WTC11 (cell line): ENCODE data around the gene COPZ2.

Experiments used
- KAT7 ChIP-seq: sonication (generic); formaldehyde crosslinking; IDR thresholded peaks from 2 replicates; pipeline ENCODE4 v1.8.1; 2023; ENCODE audit warnings: missing genetic modification reagents, mild to moderate bottlenecking, borderline replicate concordance
- NFE2L1 ChIP-seq: sonication (generic); formaldehyde crosslinking; IDR thresholded peaks from 2 replicates; pipeline ENCODE4 v1.8.1; 2023; ENCODE audit warnings: missing genetic modification reagents
- NR2C2 ChIP-seq: sonication (generic); formaldehyde crosslinking; IDR thresholded peaks from 2 replicates; pipeline ENCODE4 v1.8.0; 2022; ENCODE audit warnings: mild to moderate bottlenecking, missing genetic modification reagents
- SMAD3 ChIP-seq: sonication (generic); formaldehyde crosslinking; IDR thresholded peaks from 2 replicates; pipeline ENCODE4 v1.8.0; 2022; ENCODE audit warnings: missing genetic modification reagents, mild to moderate bottlenecking, borderline replicate concordance
- SOX15 ChIP-seq: fragments of 250-450 bp; sonication (Bioruptor Pico); IDR thresholded peaks from 2 replicates; pipeline ENCODE4 v1.9.0; 2021; ENCODE audit warnings: mild to moderate bottlenecking
- TEAD1 ChIP-seq: sonication (generic); formaldehyde crosslinking; IDR thresholded peaks from 2 replicates; pipeline ENCODE4 v1.8.0; 2022; ENCODE audit warnings: mild to moderate bottlenecking, missing genetic modification reagents
- ZBTB21 ChIP-seq: sonication (generic); formaldehyde crosslinking; IDR thresholded peaks from 2 replicates; pipeline ENCODE4 v1.8.1; 2023; ENCODE audit warnings: mild to moderate bottlenecking, missing genetic modification reagents, borderline replicate concordance
- ZNF317 ChIP-seq: sonication (generic); formaldehyde crosslinking; IDR thresholded peaks from 2 replicates; pipeline ENCODE4 v1.8.1; 2023; ENCODE audit warnings: low read depth, mild to moderate bottlenecking, moderate library complexity, missing genetic modification reagents, borderline replicate concordance
- TF ChIP-seq, protein P1 (sequence below): sonication (generic); formaldehyde crosslinking; IDR thresholded peaks from 2 replicates; pipeline ENCODE4 v1.8.0; 2022; ENCODE audit warnings: mild to moderate bottlenecking, missing genetic modification reagents
- TF ChIP-seq, protein P2 (sequence below): fragments of 200-600 bp; IDR thresholded peaks from 2 replicates; pipeline ENCODE4 v1.8.0; 2022; ENCODE audit warnings: antibody characterized with exemption
- TF ChIP-seq, protein P3 (sequence below): sonication (generic); formaldehyde crosslinking; IDR thresholded peaks from 2 replicates; pipeline ENCODE4 v1.8.1; 2023; ENCODE audit warnings: mild to moderate bottlenecking, missing genetic modification reagents, moderate library complexity
- TF ChIP-seq, protein P4 (sequence below): sonication (generic); formaldehyde crosslinking; IDR thresholded peaks from 2 replicates; pipeline ENCODE4 v1.8.1; 2023; ENCODE audit warnings: mild to moderate bottlenecking, moderate library complexity, missing genetic modification reagents
- TF ChIP-seq, protein P5 (sequence below): fragments of 250-450 bp; sonication (Bioruptor Pico); IDR thresholded peaks from 2 replicates; pipeline ENCODE4 v1.9.0; 2021; ENCODE audit warnings: mild to moderate bottlenecking
- TF ChIP-seq, protein P6 (sequence below): sonication (generic); formaldehyde crosslinking; IDR thresholded peaks from 2 replicates; pipeline ENCODE4 v1.8.1; 2023; ENCODE audit warnings: mild to moderate bottlenecking, missing genetic modification reagents

DNA sequence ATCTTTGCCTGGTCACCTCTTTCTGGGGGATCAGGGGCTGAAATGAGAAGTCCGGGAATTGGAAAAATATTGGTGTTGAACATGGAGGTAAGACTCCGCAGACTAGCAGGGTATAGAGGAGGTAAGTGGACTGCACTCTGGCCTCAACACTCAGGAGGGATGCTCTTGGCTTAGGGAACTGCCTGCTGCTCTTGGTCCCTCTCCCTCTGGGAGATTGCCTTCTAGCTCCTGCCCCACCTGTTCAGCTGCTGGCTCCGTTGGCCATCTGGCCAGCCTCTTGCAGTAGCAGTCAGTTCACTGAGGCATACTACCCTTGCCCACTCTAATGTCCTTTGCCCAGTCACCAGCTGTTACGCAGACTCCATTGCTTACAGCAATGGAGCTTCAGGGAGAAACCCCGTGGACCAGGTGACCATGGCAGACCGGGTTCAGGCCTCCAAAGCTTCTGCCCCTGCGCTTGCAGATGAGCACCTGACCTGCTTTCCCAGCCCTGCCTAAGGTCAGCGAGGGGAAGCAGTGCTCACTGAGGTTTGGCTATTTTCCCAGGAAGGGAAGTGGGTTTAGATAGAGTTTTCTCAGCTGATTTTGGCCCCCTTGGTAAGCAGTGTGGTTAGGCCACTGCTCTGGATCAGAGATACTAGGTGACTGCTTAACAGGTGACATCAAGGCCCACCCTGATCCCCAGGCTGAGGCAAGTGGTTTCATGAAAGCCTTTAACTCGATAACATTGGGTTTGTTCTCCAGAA lies 54.8 kb downstream of the COPZ2 start:
- TF ChIP-seq TEAD1 (CRISPR knock-in tag) (no peak), ZNF317 (CRISPR knock-in tag) (no peak), NR2C2 (no peak), ZBTB21 (CRISPR knock-in tag) (no peak), NFE2L1 (no peak), KAT7 (no peak), SMAD3 (CRISPR knock-in tag) (no peak), SOX15 (no peak)
- TF ChIP-seq, protein P1, sequence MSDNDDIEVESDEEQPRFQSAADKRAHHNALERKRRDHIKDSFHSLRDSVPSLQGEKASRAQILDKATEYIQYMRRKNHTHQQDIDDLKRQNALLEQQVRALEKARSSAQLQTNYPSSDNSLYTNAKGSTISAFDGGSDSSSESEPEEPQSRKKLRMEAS (CRISPR knock-in tag) = no peak
- TF ChIP-seq, protein P2, sequence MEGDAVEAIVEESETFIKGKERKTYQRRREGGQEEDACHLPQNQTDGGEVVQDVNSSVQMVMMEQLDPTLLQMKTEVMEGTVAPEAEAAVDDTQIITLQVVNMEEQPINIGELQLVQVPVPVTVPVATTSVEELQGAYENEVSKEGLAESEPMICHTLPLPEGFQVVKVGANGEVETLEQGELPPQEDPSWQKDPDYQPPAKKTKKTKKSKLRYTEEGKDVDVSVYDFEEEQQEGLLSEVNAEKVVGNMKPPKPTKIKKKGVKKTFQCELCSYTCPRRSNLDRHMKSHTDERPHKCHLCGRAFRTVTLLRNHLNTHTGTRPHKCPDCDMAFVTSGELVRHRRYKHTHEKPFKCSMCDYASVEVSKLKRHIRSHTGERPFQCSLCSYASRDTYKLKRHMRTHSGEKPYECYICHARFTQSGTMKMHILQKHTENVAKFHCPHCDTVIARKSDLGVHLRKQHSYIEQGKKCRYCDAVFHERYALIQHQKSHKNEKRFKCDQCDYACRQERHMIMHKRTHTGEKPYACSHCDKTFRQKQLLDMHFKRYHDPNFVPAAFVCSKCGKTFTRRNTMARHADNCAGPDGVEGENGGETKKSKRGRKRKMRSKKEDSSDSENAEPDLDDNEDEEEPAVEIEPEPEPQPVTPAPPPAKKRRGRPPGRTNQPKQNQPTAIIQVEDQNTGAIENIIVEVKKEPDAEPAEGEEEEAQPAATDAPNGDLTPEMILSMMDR = no peak
- TF ChIP-seq, protein P3, sequence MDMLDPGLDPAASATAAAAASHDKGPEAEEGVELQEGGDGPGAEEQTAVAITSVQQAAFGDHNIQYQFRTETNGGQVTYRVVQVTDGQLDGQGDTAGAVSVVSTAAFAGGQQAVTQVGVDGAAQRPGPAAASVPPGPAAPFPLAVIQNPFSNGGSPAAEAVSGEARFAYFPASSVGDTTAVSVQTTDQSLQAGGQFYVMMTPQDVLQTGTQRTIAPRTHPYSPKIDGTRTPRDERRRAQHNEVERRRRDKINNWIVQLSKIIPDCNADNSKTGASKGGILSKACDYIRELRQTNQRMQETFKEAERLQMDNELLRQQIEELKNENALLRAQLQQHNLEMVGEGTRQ (CRISPR knock-in tag) = no peak
- TF ChIP-seq, protein P4, sequence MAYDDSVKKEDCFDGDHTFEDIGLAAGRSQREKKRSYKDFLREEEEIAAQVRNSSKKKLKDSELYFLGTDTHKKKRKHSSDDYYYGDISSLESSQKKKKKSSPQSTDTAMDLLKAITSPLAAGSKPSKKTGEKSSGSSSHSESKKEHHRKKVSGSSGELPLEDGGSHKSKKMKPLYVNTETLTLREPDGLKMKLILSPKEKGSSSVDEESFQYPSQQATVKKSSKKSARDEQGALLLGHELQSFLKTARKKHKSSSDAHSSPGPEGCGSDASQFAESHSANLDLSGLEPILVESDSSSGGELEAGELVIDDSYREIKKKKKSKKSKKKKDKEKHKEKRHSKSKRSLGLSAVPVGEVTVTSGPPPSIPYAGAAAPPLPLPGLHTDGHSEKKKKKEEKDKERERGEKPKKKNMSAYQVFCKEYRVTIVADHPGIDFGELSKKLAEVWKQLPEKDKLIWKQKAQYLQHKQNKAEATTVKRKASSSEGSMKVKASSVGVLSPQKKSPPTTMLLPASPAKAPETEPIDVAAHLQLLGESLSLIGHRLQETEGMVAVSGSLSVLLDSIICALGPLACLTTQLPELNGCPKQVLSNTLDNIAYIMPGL = no peak
- TF ChIP-seq, protein P5, sequence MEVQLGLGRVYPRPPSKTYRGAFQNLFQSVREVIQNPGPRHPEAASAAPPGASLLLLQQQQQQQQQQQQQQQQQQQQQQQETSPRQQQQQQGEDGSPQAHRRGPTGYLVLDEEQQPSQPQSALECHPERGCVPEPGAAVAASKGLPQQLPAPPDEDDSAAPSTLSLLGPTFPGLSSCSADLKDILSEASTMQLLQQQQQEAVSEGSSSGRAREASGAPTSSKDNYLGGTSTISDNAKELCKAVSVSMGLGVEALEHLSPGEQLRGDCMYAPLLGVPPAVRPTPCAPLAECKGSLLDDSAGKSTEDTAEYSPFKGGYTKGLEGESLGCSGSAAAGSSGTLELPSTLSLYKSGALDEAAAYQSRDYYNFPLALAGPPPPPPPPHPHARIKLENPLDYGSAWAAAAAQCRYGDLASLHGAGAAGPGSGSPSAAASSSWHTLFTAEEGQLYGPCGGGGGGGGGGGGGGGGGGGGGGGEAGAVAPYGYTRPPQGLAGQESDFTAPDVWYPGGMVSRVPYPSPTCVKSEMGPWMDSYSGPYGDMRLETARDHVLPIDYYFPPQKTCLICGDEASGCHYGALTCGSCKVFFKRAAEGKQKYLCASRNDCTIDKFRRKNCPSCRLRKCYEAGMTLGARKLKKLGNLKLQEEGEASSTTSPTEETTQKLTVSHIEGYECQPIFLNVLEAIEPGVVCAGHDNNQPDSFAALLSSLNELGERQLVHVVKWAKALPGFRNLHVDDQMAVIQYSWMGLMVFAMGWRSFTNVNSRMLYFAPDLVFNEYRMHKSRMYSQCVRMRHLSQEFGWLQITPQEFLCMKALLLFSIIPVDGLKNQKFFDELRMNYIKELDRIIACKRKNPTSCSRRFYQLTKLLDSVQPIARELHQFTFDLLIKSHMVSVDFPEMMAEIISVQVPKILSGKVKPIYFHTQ = no peak
- TF ChIP-seq, protein P6, sequence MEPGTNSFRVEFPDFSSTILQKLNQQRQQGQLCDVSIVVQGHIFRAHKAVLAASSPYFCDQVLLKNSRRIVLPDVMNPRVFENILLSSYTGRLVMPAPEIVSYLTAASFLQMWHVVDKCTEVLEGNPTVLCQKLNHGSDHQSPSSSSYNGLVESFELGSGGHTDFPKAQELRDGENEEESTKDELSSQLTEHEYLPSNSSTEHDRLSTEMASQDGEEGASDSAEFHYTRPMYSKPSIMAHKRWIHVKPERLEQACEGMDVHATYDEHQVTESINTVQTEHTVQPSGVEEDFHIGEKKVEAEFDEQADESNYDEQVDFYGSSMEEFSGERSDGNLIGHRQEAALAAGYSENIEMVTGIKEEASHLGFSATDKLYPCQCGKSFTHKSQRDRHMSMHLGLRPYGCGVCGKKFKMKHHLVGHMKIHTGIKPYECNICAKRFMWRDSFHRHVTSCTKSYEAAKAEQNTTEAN = no peak
